Measurements from ENCODE around the gene STOX1.
"Not testable (repeated sequence)": the region's sequence is repeated elsewhere in the genome, so short reads cannot be mapped to it uniquely, and the experiment has no call there.

Gene STOX1

DNA sequence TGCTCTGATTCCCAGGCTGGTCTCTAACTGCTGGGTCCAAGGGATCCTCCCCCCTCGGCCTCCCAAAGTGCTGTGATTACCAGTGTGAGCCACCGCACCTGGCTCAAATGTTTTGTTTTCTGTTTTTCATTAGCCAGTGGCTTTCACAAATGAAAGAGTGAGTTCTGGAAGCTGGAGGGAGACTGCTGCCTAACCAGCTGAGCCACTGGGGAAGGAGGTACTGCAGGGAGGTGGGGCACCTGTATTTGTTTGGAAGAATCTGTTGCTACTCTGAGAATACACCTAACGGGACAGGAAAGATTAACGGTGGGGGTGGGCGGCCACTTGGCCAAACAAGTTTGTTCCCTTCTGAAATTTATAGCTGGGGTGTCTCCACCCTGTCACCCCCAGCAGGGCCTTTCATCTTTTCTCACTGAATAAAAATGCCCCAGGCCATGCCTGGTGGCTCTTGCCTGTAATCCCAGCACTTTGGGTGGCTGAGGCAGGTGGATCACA, 4.7 kb downstream of the STOX1 start:
- H3K4me3 ChIP-seq (ENCODE audit: low read depth, low read length), result no peak overlapping the region
- TF ChIP-seq, protein P1, sequence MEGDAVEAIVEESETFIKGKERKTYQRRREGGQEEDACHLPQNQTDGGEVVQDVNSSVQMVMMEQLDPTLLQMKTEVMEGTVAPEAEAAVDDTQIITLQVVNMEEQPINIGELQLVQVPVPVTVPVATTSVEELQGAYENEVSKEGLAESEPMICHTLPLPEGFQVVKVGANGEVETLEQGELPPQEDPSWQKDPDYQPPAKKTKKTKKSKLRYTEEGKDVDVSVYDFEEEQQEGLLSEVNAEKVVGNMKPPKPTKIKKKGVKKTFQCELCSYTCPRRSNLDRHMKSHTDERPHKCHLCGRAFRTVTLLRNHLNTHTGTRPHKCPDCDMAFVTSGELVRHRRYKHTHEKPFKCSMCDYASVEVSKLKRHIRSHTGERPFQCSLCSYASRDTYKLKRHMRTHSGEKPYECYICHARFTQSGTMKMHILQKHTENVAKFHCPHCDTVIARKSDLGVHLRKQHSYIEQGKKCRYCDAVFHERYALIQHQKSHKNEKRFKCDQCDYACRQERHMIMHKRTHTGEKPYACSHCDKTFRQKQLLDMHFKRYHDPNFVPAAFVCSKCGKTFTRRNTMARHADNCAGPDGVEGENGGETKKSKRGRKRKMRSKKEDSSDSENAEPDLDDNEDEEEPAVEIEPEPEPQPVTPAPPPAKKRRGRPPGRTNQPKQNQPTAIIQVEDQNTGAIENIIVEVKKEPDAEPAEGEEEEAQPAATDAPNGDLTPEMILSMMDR (IDR thresholded peaks at IDR 0.05; ENCODE audit: insufficient read depth, low read depth, low read length, missing control alignments), result no peak
- no peak for DNase-seq (ENCODE audit: low read depth)

GRCh38 chr10:68832601-68833000, 5.3 kb downstream of the STOX1 start:
- TF ChIP-seq, protein P1 (IDR thresholded peaks at IDR 0.05; ENCODE audit: insufficient read depth, low read depth, low read length, missing control alignments), result no peak
- DNase-seq (ENCODE audit: low read depth), result no peak
- no peak overlapping the region for H3K4me3 ChIP-seq (ENCODE audit: low read depth, low read length)

GRCh38 chr10:68837626-68838322, 10.4 kb downstream of the STOX1 start:
- H3K4me3 ChIP-seq (ENCODE audit: low read depth, low read length), result no peak overlapping the region
- TF ChIP-seq, protein P1 (IDR thresholded peaks at IDR 0.05; ENCODE audit: insufficient read depth, low read depth, low read length, missing control alignments), result no peak
- DNase-seq (ENCODE audit: low read depth), result no peak

GRCh38 chr10:68840650-68841049, 13.3 kb downstream of the STOX1 start:
- not testable (repeated sequence) for H3K4me3 ChIP-seq (ENCODE audit: low read depth, low read length); DNase-seq (ENCODE audit: low read depth)

DNA sequence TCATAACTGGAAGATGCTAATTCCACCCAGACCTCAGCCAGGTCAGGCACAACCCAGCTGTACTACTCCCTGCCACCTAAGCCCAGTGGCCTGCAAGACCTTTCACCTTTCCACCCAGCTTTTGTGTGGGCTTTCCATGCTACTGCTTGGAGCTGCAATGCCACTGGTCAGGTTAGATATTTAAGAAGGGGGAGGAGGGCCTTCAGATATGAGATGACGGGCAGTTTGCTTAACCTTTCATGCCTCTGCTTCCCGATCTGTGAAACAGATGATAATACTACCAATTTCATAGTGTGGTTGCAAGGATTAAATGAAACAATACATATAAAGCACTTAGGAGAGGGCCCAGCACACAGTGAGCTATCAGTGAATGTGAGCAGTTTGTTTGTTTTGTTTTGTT, 20.9 kb downstream of the STOX1 start:
- TF ChIP-seq, protein P1 (IDR thresholded peaks at IDR 0.05; ENCODE audit: insufficient read depth, low read depth, low read length, missing control alignments), result no peak
- no peak for DNase-seq (ENCODE audit: low read depth)
- H3K4me3 ChIP-seq (ENCODE audit: low read depth, low read length), result no peak overlapping the region

DNA sequence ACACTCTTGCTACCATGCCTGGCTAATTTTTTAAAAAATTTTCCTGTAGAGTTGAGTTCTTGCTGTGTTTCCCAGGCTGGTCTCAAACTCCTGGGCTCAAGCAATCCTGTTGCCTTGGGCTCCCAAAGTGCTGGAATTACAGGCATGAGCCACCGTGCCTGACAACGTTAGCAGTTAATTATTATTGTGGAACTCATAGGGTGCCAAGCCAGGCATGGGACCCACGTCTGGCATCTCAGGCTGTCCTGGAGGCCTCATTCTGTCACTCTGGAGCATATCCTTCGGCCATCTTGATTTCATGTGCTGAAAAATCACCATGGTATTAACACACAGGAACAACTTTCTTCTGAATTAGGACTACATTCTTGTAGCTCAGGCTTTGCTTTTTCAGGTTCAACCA, 21.5 kb downstream of the STOX1 start:
- TF ChIP-seq, protein P1 (IDR thresholded peaks at IDR 0.05; ENCODE audit: insufficient read depth, low read depth, low read length, missing control alignments), result no peak
- no peak for DNase-seq (ENCODE audit: low read depth)
- no peak overlapping the region for H3K4me3 ChIP-seq (ENCODE audit: low read depth, low read length)

- H3K4me3 ChIP-seq (ENCODE audit: low read depth, low read length), result no peak overlapping the region
- no peak for DNase-seq (ENCODE audit: low read depth)
Observed at GRCh38 chr10:68856352-68856751, 29.0 kb downstream of the STOX1 start.

More at GRCh38 chr10:68856352-68856751, 29.0 kb downstream of the STOX1 start:
- TF ChIP-seq, protein P1 (IDR thresholded peaks at IDR 0.05; ENCODE audit: insufficient read depth, low read depth, low read length, missing control alignments), result no peak

Data from GM12865 (cell line).